A673 (cell line): ENCODE measurements around the gene NFKB2. TPM values are rescaled to one million over a fixed set of nuclear protein-coding genes. Genes with fewer than 3 reads are reported as not detected.

Experiments
- BruUV-seq: library from RNA; stranded (reverse); fragments of 400-500 nt; replicated peaks from 2 replicates; lab custom pipeline; 2021; lab: Mats Ljungman, UMichigan
- CTCF ChIA-PET: fragments of 300-600 bp; sonication (Branson Sonifier 250); formaldehyde crosslinking; loops from one replicate; lab custom pipeline; 2022; ENCODE audit warnings: antibody characterized with exemption; lab: Charles Lee
- POLR2A ChIA-PET: fragments of 300-600 bp; sonication (Branson Sonifier 250); formaldehyde crosslinking; loops from one replicate; lab custom pipeline; 2022; ENCODE audit warnings: antibody characterized with exemption; ENCODE audit not compliant: low non-redundant PET; lab: Charles Lee
- DNase-seq: peaks from one replicate; pipeline ENCODE4 v3.0.0-alpha.2; 2015; ENCODE audit warnings: low spot score
- H3K27ac ChIP-seq: fragments of 200-600 bp; sonication (generic); 2 replicates; pipeline ENCODE4 v1.5.1; 2016; ENCODE audit warnings: mixed run types, low read depth, mild to moderate bottlenecking, mixed read lengths, antibody characterized with exemption, low read length; ENCODE audit not compliant: poor library complexity, severe bottlenecking
- H3K27me3 ChIP-seq: fragments of 200-600 bp; sonication (generic); replicated peaks from 2 replicates; pipeline ENCODE4 v1.6.1; 2017; ENCODE audit warnings: mixed run types, low read depth, mild to moderate bottlenecking, mixed read lengths, antibody characterized with exemption, low read length; ENCODE audit not compliant: insufficient read depth, poor library complexity
- H3K36me3 ChIP-seq: fragments of 200-600 bp; sonication (generic); 2 replicates; pipeline ENCODE4 v1.6.1; 2016; ENCODE audit warnings: mixed run types, mild to moderate bottlenecking, mixed read lengths, antibody characterized with exemption, low read length; ENCODE audit not compliant: insufficient read depth, poor library complexity, severe bottlenecking
- H3K4me1 ChIP-seq: fragments of 200-600 bp; sonication (generic); 2 replicates; pipeline ENCODE4 v1.6.1; 2017; ENCODE audit warnings: mixed run types, mild to moderate bottlenecking, mixed read lengths, antibody characterized with exemption, low read length; ENCODE audit not compliant: insufficient read depth, poor library complexity, severe bottlenecking
- H3K4me3 ChIP-seq: fragments of 200-600 bp; sonication (generic); 2 replicates; pipeline ENCODE4 v1.5.1; 2016; ENCODE audit warnings: low read depth, mixed run types, mild to moderate bottlenecking, mixed read lengths, low read length; ENCODE audit not compliant: poor library complexity, severe bottlenecking
- H3K9me3 ChIP-seq: fragments of 200-600 bp; sonication (generic); 2 replicates; pipeline ENCODE4 v1.6.1; 2016; ENCODE audit warnings: mixed run types, low read depth, mild to moderate bottlenecking, mixed read lengths, antibody characterized with exemption, low read length; ENCODE audit not compliant: poor library complexity, severe bottlenecking
- EZH2 ChIP-seq: fragments of 200-600 bp; sonication (generic); IDR thresholded peaks from 2 replicates; pipeline ENCODE4 v1.6.1; 2017; ENCODE audit warnings: borderline replicate concordance, low read depth, mild to moderate bottlenecking, mixed read lengths, antibody characterized with exemption, low read length; ENCODE audit not compliant: poor library complexity, severe bottlenecking
- intact Hi-C: fragments of 100-400 bp; cut with micrococcal nuclease; formaldehyde crosslinking; loops from one replicate; pipeline ENCODE4 v1.10.0; 2022; ENCODE audit not compliant: unreplicated experiment
- total RNA-seq: library from RNA; stranded (reverse); gene quantifications from 2 replicates; pipeline ENCODE4 v1.2.3, GENCODE V29; 2021
- TF ChIP-seq, protein P1 (sequence below): fragments of 300-800, 200-600 bp; sonication (generic); conservative IDR thresholded peaks from 2 replicates; pipeline ENCODE4 v1.5.1; 2017; ENCODE audit warnings: low read depth, mild to moderate bottlenecking, antibody characterized with exemption, low read length, moderate library complexity, mixed read lengths

NFKB2 gene
- total RNA-seq, 1 experiment from 2014 or later: 29.8 TPM

DNA sequence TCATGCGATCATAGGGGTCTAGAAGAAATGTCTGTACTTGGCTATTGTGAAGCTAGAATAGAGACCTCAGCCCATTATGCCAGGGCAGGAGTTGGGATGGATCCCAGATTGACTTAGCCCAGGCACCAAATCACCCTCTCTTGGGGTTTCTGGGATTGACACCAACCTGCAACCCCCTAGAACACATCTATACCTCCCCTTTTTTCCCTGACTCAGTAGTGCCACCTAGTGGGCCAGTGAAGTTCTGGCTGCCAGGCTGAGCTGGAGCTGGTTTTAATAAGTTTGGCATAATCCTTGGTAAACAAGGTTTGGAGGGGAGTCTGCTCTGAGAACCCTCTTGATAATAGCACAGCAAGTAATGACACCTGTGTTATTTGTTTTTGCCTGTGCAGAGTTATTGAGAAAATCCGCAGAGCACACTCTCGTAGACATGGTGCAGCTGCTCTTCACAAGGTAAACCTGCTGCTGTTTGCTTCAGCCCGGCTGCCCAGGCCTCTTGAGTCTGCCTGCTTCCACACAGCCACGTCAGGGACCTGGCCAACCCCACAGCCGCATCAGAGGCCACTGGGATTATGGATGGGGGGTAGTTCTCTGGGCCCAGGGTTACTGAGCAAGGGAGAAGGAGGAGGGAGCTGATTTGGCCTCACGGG lies 43.3 kb upstream of the NFKB2 start:
- DNase-seq: peak; percentile 82
- Histone ChIP-seq H3K27me3 (no peaks in the 10 kb centered on the region), H3K4me3 (no peak overlapping the region), H3K4me1 (no peaks in the 10 kb centered on the region), H3K36me3 (peaks cover 17% of the 10 kb centered on the region), H3K9me3 (no peaks in the 10 kb centered on the region), H3K27ac (no peak overlapping the region)
- ChIA-PET POLR2A (interaction anchor here (0.6 kb wide), 1 partner anchor 232 kb away, joined by 3 read pairs; no protein-coding TSS in a partner anchor), CTCF (interaction anchor here (0.6 to 5.2 kb wide), 13 partner anchors 19 to 238 kb away, joined by 3 to 65 read pairs (median 3); partner anchors contain the start of genes GBF1 and PITX3)
- intact Hi-C loops: loop anchor here (1.0 kb wide), 2 partner anchors 122 to 183 kb away; no protein-coding TSS in a partner anchor
- BruUV-seq: no TSS peak
- TF ChIP-seq EZH2: no peak
- TF ChIP-seq, protein P1, sequence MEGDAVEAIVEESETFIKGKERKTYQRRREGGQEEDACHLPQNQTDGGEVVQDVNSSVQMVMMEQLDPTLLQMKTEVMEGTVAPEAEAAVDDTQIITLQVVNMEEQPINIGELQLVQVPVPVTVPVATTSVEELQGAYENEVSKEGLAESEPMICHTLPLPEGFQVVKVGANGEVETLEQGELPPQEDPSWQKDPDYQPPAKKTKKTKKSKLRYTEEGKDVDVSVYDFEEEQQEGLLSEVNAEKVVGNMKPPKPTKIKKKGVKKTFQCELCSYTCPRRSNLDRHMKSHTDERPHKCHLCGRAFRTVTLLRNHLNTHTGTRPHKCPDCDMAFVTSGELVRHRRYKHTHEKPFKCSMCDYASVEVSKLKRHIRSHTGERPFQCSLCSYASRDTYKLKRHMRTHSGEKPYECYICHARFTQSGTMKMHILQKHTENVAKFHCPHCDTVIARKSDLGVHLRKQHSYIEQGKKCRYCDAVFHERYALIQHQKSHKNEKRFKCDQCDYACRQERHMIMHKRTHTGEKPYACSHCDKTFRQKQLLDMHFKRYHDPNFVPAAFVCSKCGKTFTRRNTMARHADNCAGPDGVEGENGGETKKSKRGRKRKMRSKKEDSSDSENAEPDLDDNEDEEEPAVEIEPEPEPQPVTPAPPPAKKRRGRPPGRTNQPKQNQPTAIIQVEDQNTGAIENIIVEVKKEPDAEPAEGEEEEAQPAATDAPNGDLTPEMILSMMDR: peak; percentile 96

DNA sequence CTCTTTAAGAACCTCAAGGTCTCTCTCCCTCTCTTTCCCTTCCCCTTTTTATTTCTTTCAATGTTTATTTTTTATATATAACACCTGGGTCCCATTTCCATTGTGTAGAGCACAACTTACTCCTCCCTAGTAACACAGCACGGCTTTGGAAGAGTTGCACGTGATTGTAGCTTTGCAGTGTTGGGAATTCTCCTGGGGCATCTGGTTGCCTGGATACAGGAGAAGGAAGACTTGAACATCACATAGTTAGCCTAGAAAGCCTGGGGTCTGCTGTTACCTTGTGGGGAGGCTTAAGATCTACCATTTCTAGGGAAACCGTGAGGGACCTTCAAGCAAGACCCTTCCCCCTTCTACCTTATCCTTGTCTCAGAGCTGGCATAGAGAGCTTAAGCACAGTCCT lies 41.1 kb upstream of the NFKB2 start:
- CTCF ChIA-PET: interaction anchor here (0.5 kb wide), 2 partner anchors 185 to 209 kb away, joined by 3 read pairs; no protein-coding TSS in a partner anchor
- Histone ChIP-seq H3K4me1 (no peaks in the 10 kb centered on the region), H3K9me3 (no peaks in the 10 kb centered on the region), H3K36me3 (peaks cover 22% of the 10 kb centered on the region), H3K27ac (no peak overlapping the region), H3K4me3 (no peak overlapping the region), H3K27me3 (no peaks in the 10 kb centered on the region)
- intact Hi-C loops: no loop called here
- POLR2A ChIA-PET: no interaction called here
- no peak for TF ChIP-seq EZH2
- TF ChIP-seq, protein P1: no peak
- no peak for DNase-seq
- BruUV-seq: no TSS peak

DNA sequence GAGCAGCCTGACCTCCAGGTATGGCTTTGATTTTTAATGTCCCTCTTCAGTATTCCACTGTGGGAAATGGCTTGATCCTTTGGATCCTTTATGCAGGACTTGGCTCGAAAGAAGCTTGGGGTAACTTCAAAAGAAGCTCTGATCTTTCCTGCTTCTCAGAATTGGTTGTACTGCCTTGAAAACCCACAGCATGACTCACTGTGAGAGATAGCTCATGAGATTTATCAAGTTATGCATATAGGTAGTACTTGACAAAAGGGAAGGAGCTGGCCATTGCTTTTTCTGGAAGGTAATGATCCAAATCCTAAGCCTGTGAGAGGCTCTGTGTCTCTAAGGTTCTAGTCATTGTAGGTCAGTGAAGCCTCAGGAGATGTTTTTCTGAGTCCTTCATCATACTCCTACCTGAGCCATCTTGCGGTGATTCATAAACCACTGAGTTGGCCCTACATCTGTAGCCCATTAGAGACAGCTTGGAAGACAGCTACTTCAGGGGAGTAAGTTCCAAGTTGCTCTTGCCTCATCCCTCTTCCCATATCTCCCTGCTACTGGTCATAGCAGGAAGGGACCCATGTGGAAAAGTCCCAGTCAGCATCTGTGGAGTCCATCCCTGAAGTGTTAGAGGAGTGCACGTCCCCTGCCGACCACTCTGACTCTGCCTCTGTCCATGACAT lies 36.7 kb upstream of the NFKB2 start:
- Histone ChIP-seq H3K36me3 (peaks cover 24% of the 10 kb centered on the region), H3K4me1 (no peaks in the 10 kb centered on the region), H3K4me3 (no peak overlapping the region), H3K27ac (no peak overlapping the region), H3K9me3 (no peaks in the 10 kb centered on the region), H3K27me3 (no peaks in the 10 kb centered on the region)
- TF ChIP-seq, protein P1: no peak
- TF ChIP-seq EZH2: no peak
- POLR2A ChIA-PET: no interaction called here
- intact Hi-C loops: no loop called here
- DNase-seq: no peak
- CTCF ChIA-PET: no interaction called here
- BruUV-seq: no TSS peak
